Brain pericyte (primary cell): ENCODE data around the gene PROCA1.

Experiments
- DNase-seq: peaks from one replicate; pipeline ENCODE4 v3.0.0-alpha.2; 2012; ENCODE audit warnings: low read depth, low spot score

PROCA1 gene

GRCh38 chr17:28710861-28711722 is 596 bp downstream of the PROCA1 start:
- DNase-seq, result peak; percentile 71

DNA sequence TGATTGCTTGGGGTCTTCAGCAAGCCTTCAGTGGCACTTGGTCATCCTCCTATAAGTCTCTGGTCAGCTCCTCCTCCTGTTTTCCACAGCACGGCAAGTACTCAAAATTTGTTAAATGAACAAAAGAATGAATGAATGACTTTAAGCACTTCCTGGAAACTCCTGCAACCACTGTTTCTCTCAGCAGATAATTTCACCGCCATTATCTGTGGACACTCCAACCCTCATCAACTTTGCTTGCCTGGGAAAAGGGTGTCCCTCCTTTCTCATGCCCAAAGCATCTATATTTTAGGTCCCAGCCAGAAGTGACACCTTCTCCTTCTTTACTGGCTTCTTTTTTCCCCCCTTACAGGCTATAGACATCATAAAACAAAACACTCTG is 4.4 kb downstream of the PROCA1 start:
- DNase-seq, result no peak

- DNase-seq, result no peak
Measured at GRCh38 chr17:28706471-28707338, 5.0 kb downstream of the PROCA1 start.

- no peak for DNase-seq
Measured at GRCh38 chr17:28705728-28706334, 5.9 kb downstream of the PROCA1 start.

DNA sequence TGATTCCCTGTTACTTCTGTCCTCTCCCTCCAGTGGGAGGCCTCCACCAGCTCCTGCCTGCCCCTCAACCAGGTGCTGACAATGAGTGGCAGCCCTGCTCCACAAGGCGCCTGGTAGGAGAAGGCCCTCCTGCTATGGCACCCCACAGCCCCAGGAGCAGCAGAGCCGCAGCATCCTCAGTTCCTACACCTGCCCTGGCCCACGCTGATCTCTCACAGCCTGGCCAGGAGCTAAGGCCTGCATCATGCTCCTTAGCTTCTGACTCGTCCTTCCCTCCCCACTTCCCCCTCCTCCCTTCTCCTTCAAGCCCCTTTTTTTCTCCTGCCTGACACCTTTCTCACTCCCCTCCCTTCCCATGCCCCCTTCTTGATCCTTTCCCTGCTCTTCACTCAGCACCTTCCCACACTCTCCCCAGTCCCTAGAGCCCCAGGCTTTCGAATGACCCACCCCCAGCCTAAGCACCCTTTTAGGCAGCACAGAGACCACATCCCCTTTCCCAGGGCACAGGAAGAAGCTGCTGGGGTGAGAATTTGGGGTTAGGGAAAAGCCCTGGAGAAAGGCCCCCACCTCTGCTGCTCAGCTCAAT is 6.5 kb downstream of the PROCA1 start:
- DNase-seq, result no peak

DNA sequence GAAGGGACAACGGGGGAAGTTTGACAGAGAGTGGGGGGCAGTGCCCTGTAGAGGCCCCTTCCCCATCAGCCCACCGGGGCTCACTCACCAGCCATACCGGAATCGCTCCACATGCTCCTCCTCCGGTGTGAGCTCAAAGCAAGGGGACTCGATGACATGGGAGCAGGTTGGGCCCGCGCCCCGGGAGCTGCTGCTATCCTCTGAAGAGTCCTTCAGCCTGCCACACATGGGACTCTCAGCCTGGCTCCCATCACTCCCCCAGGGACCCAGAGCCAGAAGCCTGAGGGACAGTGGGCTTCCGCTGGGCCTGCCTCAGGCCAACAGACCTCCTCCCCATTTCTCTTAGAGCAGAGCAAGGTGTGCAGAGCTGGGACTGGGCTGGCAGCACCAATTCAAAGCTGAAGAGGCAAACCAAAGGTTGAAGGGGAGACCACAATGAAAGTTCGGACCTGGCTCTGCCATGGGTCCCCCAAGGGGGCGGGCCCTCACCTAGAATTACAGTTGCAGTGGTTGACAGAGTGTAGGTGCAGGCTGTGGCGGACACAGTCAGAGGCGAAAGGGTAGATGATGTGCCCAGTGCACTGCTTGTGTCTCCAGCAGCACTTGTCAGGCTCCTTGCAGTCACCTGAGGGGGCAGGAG is 7.3 kb downstream of the PROCA1 start:
- DNase-seq, result no peak

- DNase-seq, result no peak
Measured at GRCh38 chr17:28703552-28704218, 8.0 kb downstream of the PROCA1 start.

- DNase-seq, result no peak
Measured at GRCh38 chr17:28702752-28703150, 8.9 kb downstream of the PROCA1 start.

- DNase-seq, result no peak
Measured at GRCh38 chr17:28702026-28702751, 9.5 kb downstream of the PROCA1 start.

DNA sequence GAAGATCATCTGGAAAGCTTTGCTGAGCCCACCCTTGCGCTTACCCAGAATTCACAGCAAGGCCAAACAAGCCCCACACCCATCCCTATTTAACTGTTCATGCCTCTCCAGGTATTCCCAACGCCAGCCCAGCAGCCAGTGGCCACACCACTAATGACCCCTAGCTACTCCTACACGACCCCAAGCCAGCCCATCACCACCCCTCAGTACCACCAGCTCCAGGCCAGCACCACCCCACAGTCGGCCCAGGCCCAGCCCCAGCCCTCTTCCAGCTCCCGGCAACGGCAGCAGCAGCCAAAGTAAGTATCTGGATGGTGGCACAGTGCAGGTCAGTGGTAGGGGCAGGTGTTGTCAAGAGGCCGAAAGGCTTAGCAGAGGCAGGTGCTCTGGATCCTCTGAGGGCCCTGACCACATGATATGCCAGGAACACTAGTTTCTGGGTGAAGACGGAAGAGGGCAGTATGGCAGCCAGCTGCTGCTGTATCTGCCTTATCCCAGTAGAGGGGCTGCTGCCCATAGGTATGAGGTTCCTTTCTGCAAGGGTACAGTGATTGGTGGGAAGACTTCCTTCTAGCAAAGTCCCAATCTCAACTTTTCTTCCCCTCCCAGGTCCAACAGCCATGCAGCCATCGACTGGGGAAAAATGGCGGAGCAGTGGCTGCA is 10.7 kb downstream of the PROCA1 start:
- DNase-seq, result no peak

DNA sequence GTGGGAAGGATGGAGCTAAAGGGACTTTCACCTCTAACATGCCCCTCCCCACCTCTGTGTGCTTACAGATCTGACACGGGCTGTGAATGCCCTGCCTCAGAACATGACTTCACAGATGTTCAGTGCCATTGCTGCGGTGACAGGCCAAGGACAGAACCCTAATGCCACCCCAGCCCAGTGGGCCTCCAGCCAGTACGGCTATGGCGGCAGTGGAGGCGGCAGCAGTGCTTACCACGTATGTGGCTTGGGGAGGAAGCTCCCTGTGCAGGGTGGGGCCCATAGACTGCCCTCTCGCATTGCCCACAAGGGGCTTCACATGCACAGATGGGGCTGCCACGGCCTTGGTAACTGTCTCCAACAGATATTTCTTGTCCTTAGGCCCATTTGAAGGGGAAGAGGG is 11.4 kb downstream of the PROCA1 start:
- DNase-seq, result no peak

DNA sequence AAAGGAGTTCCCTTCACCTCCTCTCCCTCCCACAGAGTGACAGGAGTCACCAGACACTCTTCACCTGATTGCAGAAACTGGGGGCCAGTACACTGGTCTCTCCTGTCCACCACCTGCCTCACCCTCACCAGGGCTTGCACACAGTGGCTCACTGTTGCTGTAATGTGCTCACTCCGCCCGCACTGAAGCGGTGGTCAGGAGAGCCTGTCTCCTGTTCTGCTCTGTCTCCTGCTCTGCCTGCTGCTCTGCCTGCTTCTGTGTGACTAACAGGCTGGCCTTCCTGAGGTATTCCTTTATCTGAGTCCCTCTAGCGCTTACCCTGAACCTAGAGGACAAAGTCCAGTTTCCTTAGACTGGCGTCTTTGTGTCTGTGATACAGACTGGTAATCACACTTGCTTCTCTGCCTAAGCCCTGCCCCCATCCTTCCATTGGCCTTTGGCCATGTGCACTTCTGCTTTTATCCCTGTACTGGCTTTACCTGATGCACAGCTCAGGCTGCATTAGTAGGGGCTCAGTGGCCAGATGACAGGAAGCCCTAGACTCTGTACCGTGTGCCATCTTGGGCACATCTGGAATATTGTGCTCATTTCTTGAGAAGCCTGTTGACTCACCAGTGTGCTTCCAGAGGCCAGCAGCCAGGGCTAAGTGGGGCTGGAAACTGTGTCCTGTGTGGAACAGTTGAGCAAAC is 13.3 kb downstream of the PROCA1 start:
- no peak for DNase-seq

GRCh38 chr17:28693869-28694268 is 17.8 kb downstream of the PROCA1 start:
- DNase-seq, result no peak

- DNase-seq, result no peak
Measured at GRCh38 chr17:28689011-28689410, 22.7 kb downstream of the PROCA1 start.

- no peak for DNase-seq
Measured at GRCh38 chr17:28688481-28688880, 23.2 kb downstream of the PROCA1 start.

- no peak for DNase-seq
Measured at GRCh38 chr17:28686296-28686695, 25.4 kb downstream of the PROCA1 start.

- no peak for DNase-seq
Measured at GRCh38 chr17:28685366-28685765, 26.3 kb downstream of the PROCA1 start.

GRCh38 chr17:28684963-28685362 is 26.7 kb downstream of the PROCA1 start:
- no peak for DNase-seq

GRCh38 chr17:28682655-28683054 is 29.0 kb downstream of the PROCA1 start:
- DNase-seq, result no peak
